Gastrocnemius medialis (tissue), 4 donors: ENCODE results near the gene CDHR3. TPM values are rescaled to one million over a fixed set of nuclear protein-coding genes. Genes with fewer than 3 reads are reported as not detected.

Source experiments
- ATAC-seq, 2 donors: fragments of 150-250 bp; one replicate each; pipeline ENCODE4 v1.9.1; 2016
- DNase-seq, 2 donors: peaks; one replicate each; pipeline ENCODE4 v3.0.0-alpha.2; 2019
- H3K27ac ChIP-seq, 4 donors: fragments of 200-600 bp; sonication (generic); 1 replicate in 1 of 4; 2 replicates in 3 of 4; pipeline ENCODE4 v1.5.1; 2016 to 2018; ENCODE audit warnings: mild to moderate bottlenecking in 2 of 4, moderate library complexity in 1 of 4
- H3K27me3 ChIP-seq, 3 donors: fragments of 200-600 bp; sonication (generic) in 2 of 3; 1 replicate in 1 of 3; 2 replicates in 2 of 3; pipeline versions ENCODE4 v1.5.1 to v1.6.0; 2016 to 2019; ENCODE audit warnings: mild to moderate bottlenecking in 1 of 3, moderate library complexity in 1 of 3
- H3K36me3 ChIP-seq, 2 donors: fragments of 200-600 bp; sonication (generic) in 1 of 2; one replicate each; pipeline ENCODE4 v1.5.1; 2017 to 2018
- H3K4me1 ChIP-seq, 2 donors: fragments of 200-600 bp; sonication (generic) in 1 of 2; one replicate each; pipeline ENCODE4 v1.5.1; 2016 to 2017; ENCODE audit warnings: mild to moderate bottlenecking in 2 of 2
- H3K4me3 ChIP-seq, 4 donors: fragments of 200-600 bp; sonication (generic) in 3 of 4; 1 replicate in 1 of 4; 2 replicates in 3 of 4; pipeline ENCODE4 v1.5.1; 2016 to 2019; ENCODE audit warnings: mild to moderate bottlenecking in 2 of 4
- H3K9me3 ChIP-seq, 3 donors: fragments of 200-600 bp; sonication (generic) in 2 of 3; 1 replicate in 1 of 3; 2 replicates in 2 of 3; pipeline ENCODE4 v1.5.1; 2016 to 2019
- POLR2A ChIP-seq, 2 donors: fragments of 450-650 bp; IDR thresholded peaks; one replicate each; pipeline ENCODE4 v1.6.1; 2017; ENCODE audit warnings: antibody characterized with exemption in 2 of 2, mild to moderate bottlenecking in 2 of 2, moderate library complexity in 2 of 2
- in situ Hi-C, 4 donors: fragments of 200-750 bp; cut with MboI; loops; one replicate each; pipeline versions ENCODE4 v1.15.0 to v1.8.0; 2017; ENCODE audit warnings: low sequenced_read_pairs in 4 of 4
- intact Hi-C: fragments of 100-400 bp; cut with DNase I; formaldehyde crosslinking; loops from one replicate; pipeline ENCODE4 v1.15.1; 2023; ENCODE audit warnings: low total_unique reads
- total RNA-seq, 4 donors: library from RNA; depleted of rRNA; stranded (reverse); fragments of >200 nt; gene quantifications; one replicate each; pipeline versions ENCODE4 v1.1.0 to v1.2.3, GENCODE V29; 2016
- TF ChIP-seq, protein P1 (sequence below), 5 experiments: fragments of 450-650 bp in 3 of 5; fragments of 200-600 bp in 2 of 5; sonication (generic) in 2 of 5; IDR thresholded peaks in 4 of 5; conservative IDR thresholded peaks in 1 of 5; 1 replicate in 4 of 5; 2 replicates in 1 of 5; pipeline ENCODE4 v1.5.1; 2016 to 2019; ENCODE audit warnings: antibody characterized with exemption in 5 of 5, mild to moderate bottlenecking in 3 of 5, moderate library complexity in 3 of 5

Gene CDHR3
- total RNA-seq, 4 donors from 2014 or later, result 0.62 to 21.2 TPM; not detected in 2

DNA sequence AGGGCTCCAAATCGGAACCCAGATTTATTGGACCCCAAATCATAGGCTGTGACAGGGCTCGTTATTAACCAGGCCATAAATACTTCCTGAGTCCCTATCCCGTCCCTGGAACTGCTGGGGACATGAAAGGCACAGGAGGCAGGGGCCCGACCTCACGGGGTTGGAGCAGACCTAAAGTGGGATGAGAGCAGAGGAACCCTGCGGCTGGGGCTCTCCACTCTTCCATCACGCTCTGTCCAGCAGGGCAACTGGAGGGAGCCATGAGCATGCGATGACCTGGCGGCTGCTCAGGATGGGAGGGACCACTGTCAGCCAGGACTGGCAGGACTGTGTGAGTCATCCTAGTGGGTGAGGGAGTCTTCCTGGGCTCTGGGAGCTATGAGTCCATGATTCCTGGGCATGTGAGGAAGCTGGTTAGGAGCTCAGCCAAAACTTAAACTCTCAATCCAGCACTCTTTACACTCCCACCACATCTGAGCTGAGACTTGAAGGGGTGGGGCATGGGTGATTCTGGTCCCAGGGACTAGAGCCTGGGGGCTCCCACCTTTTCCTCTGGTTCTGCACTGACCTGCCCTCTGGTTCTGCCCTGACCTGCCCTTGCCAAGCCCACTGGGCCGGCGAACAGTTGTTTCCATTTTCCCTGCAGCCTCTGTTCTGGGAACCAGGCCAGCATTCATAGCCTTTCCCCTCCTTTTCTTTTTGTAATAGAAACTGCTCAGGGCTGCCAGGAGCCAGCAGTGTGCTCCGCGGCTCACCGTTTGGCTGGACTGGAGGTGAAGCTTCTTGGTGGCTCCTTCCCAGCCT, 101.9 kb downstream of the CDHR3 start:
- intact Hi-C loops, result loop anchor here (1.0 to 10.0 kb wide), 3 partner anchors 46 to 220 kb away; partner anchors contain the start of gene NAMPT
- peaks cover 22 to 35% of the 10 kb centered on the region in 2 donors for H3K4me1 ChIP-seq

DNA sequence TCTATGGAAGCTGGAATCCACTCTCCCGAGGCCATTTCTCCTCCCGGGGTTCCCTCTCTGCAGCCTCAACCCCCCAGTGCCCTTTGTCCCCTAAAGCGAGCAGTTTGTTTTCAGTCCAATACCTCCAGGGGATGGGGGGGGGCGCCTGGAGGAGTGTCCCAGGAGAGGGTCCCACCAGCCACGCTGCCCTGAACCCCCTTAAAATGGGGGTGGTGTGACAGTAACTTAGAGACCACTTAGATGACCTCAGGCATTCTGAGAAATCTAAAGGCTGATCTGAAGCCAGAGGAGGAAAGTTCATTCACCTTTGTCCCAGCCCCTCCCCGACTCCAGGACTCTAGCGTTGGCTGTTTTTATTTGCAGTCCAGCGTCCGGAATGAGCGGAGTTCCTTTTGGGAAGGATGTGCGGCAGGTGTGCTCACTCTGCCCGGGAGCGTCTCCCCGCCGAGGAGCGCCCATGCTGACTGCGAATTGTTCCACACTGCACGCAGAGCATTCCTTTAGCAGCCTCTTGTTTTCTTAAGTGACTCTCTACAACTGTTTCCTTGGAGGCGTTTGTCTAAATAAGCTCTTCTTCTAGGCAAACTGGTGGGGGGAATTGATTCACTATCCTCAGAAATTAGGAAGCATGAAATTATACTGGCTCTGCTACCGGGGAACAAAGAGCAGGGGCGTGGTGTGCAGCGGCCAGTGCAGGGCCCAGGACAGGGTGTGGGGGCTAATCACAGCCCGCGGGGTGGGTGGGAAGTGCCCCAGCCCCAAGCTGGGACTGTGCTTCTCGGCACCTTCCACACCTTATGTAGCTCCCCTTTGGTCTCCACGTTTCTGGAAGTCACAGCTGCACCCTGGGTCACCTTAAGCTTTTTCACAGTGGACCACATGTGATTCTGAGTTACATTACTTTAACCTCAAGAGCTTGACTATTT, 102.8 kb downstream of the CDHR3 start:
- Histone ChIP-seq H3K4me3 (peak overlapping the region; percentile 35 to 55 (median 48)), H3K9me3 (no peaks in the 10 kb centered on the region), H3K27me3 (no peaks in the 10 kb centered on the region), H3K4me1 (peaks cover 25 to 35% of the 10 kb centered on the region in 2 donors), H3K27ac (peak overlapping the region; percentile 81 to 92 (median 86)), H3K36me3 (no peaks in the 10 kb centered on the region)
- in situ Hi-C loops, result loop anchor here in 2 of 4 donors (25.0 kb wide), 2 partner anchors 221 to 396 kb away; partner anchors contain the start of gene NAMPT (in 1 of the 2)
- intact Hi-C loops, result loop anchor here (1.0 to 10.0 kb wide), 3 partner anchors 45 to 219 kb away; partner anchors contain the start of gene NAMPT
- DNase-seq, result no peak
- ATAC-seq, result peak; percentile 3 to 24
- TF ChIP-seq, protein P1, sequence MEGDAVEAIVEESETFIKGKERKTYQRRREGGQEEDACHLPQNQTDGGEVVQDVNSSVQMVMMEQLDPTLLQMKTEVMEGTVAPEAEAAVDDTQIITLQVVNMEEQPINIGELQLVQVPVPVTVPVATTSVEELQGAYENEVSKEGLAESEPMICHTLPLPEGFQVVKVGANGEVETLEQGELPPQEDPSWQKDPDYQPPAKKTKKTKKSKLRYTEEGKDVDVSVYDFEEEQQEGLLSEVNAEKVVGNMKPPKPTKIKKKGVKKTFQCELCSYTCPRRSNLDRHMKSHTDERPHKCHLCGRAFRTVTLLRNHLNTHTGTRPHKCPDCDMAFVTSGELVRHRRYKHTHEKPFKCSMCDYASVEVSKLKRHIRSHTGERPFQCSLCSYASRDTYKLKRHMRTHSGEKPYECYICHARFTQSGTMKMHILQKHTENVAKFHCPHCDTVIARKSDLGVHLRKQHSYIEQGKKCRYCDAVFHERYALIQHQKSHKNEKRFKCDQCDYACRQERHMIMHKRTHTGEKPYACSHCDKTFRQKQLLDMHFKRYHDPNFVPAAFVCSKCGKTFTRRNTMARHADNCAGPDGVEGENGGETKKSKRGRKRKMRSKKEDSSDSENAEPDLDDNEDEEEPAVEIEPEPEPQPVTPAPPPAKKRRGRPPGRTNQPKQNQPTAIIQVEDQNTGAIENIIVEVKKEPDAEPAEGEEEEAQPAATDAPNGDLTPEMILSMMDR (IDR thresholded peaks at IDR 0.05 in 4 of 5, conservative IDR thresholded peaks at IDR 0.05 in 1 of 5), result no peak
- TF ChIP-seq POLR2A (IDR thresholded peaks at IDR 0.05), result no peak

More for the DNA sequence above, 101.9 kb downstream of the CDHR3 start:
- Histone ChIP-seq H3K27ac (peak overlapping the region; percentile 81 to 92 (median 86)), H3K9me3 (no peaks in the 10 kb centered on the region), H3K4me3 (peak overlapping the region; percentile 35 to 55 (median 48)), H3K27me3 (no peaks in the 10 kb centered on the region), H3K36me3 (no peaks in the 10 kb centered on the region)
- ATAC-seq, result peak; percentile 94 to 96
- in situ Hi-C loops, result loop anchor here in 2 of 4 donors (25.0 kb wide), 2 partner anchors 222 to 397 kb away; partner anchors contain the start of gene NAMPT (in 1 of the 2)
- DNase-seq, result peak; percentile 94 to 95
- TF ChIP-seq, protein P1 (IDR thresholded peaks at IDR 0.05 in 4 of 5, conservative IDR thresholded peaks at IDR 0.05 in 1 of 5), result peak in 1 of 5 experiments; percentile 20
- no peak for TF ChIP-seq POLR2A (IDR thresholded peaks at IDR 0.05)

DNA sequence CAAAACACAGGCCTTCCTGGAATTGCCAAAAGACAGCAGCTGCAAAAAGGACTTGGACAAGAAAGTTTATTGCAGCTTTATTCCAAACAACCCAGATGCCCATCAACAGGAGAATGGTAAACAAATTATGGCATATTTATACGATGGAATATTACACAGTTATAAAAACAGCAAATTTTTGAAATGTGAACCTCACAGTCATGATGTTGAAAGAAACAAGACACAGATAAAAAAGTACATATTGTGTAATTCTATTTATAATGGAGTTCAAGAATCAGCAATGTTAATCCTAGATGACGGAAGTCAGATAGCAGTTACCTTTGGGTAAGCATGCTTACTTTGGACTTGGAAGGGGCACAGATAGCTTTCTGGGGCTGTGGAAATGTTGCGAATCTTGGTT, 104.6 kb downstream of the CDHR3 start:
- ATAC-seq, result no peak
- H3K27ac ChIP-seq, result peak overlapping the region in 1 of 4 donors; percentile 26

More for the DNA sequence above, 104.6 kb downstream of the CDHR3 start:
- Histone ChIP-seq H3K4me1 (peaks cover 30 to 40% of the 10 kb centered on the region in 2 donors), H3K4me3 (no peak overlapping the region), H3K36me3 (no peaks in the 10 kb centered on the region), H3K27me3 (no peaks in the 10 kb centered on the region), H3K9me3 (no peaks in the 10 kb centered on the region)
- no peak for DNase-seq
- in situ Hi-C loops, result loop anchor here in 2 of 4 donors (25.0 kb wide), 2 partner anchors 220 to 395 kb away; partner anchors contain the start of gene NAMPT (in 1 of the 2)
- TF ChIP-seq POLR2A (IDR thresholded peaks at IDR 0.05), result no peak
- TF ChIP-seq, protein P1 (IDR thresholded peaks at IDR 0.05 in 4 of 5, conservative IDR thresholded peaks at IDR 0.05 in 1 of 5), result no peak
- intact Hi-C loops, result loop anchor here (10.0 kb wide), 1 partner anchor 217 kb away; the partner anchor contains the start of gene NAMPT
